ENCODE results near the gene PHF19. TPM values are rescaled to one million over a fixed set of nuclear protein-coding genes. Genes with fewer than 3 reads are reported as not detected.

PHF19 gene
- total RNA-seq, 1 experiment from 2014 or later, result 66.8 TPM

DNA sequence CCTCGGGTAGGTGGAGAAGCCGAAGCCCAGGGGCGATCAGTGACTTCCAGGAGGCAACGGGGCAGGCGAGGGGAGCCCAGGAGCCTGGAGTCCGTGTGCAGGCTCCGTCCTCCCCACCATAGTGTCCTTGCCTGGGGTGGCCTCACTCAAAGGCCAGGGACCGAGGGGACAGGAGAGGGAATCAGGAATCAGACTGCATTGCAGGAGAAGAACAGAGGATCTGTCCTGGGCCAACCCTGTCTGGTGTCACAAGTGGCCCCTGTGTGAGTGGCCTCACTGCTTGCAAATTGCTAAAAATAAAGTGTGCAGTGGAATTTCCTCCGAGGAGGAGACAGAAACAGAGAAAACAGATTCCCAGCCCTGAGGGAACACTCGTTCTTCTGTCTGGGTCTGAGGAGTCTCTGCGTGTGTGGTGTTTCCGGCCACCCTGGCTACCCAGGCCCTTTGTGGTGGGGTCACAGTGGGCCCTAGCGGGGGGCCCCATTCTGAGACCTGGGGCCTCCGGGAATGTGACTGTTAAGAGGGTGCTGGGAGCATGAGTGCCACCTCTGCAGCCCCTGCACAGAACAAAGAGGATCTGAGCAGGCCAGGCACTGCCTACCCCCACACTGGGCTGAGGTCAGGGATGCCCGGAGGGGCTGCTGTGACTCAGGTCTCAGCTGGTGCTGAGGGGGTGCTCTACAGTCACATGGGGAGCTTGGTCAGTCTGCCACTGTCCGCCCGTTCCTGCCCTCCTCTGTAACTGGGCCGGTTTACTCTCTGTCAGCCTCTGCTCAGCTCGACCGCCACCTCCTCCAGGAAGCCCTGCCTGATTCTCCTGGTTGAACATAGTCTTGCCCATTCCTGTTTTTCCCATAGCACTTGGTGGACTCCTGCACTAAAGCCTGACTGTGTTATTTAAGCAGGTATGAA lies 42.2 kb upstream of the PHF19 start:
- Histone ChIP-seq H3K23me2 (ENCODE audit: insufficient read length, low read depth, low read length, poor library complexity, severe bottlenecking) (no peaks in the 10 kb centered on the region), H2BK120ac (ENCODE audit: low read depth, low read length, poor library complexity, severe bottlenecking) (no peak overlapping the region), H3K14ac (ENCODE audit: insufficient read depth, low read length) (0 out of 2 replicates have a peak overlapping the region, but pooled peaks have one; percentile 24), H3K27me3 (ENCODE audit: insufficient read depth, low read length) (no peaks in the 10 kb centered on the region), H2BK5ac (ENCODE audit: insufficient read length, low read length) (no peak overlapping the region), H3K79me1 (ENCODE audit: insufficient read depth, low read depth, low read length, poor library complexity, severe bottlenecking) (no peaks in the 10 kb centered on the region), H4K8ac (replicated peaks; ENCODE audit: insufficient read length, low read depth, low read length) (no peak overlapping the region), H3K4me1 (ENCODE audit: insufficient read depth, low read length) (0 out of 2 replicates have a peak, but pooled peaks cover 3% of the 10 kb centered on the region), H2BK15ac (ENCODE audit: low read depth, low read length) (no peak overlapping the region), H3T11ph (ENCODE audit: low read length) (no peak overlapping the region), H4K91ac (ENCODE audit: insufficient read length, low read depth, low read length) (no peak overlapping the region), H3K4me2 (ENCODE audit: insufficient read depth, insufficient read length, low read length) (no peak overlapping the region), H3K27ac (ENCODE audit: insufficient read length, low read depth, low read length) (no peak overlapping the region), H3K4ac (ENCODE audit: low read depth, low read length) (no peak overlapping the region), H2AK5ac (ENCODE audit: insufficient read length, low read length) (no peak overlapping the region), H3K79me2 (ENCODE audit: insufficient read depth, low read length) (no peaks in the 10 kb centered on the region), H3K9me3 (ENCODE audit: control insufficient read depth, low read depth, low read length) (no peaks in the 10 kb centered on the region), H2AFZ (ENCODE audit: low read length) (no peak overlapping the region), H3K18ac (ENCODE audit: insufficient read length, low read depth, low read length) (no peak overlapping the region), H2BK12ac (ENCODE audit: insufficient read length, low read depth, low read length) (no peak overlapping the region), H4K20me1 (ENCODE audit: control insufficient read depth, insufficient read depth, insufficient read length) (no peaks in the 10 kb centered on the region), H4K5ac (ENCODE audit: insufficient read length, low read depth, low read length) (no peak overlapping the region), H3K9ac (ENCODE audit: extremely low read depth, insufficient read length, low read length) (no peak overlapping the region), H3K56ac (ENCODE audit: insufficient read length, low read depth, low read length) (no peak overlapping the region), H3K23ac (ENCODE audit: insufficient read length, low read depth, low read length) (no peak overlapping the region), H2BK20ac (ENCODE audit: low read depth, low read length, poor library complexity, severe bottlenecking) (no peak overlapping the region)
- Mint-ChIP-seq H3K27me3 (ENCODE audit: low read depth) (no peaks in the 10 kb centered on the region), H3K9me3 (peaks cover 0 to 4% of the 10 kb centered on the region in 2 experiments; a peak in 1 of 5 replicates), H3K36me3 (ENCODE audit: insufficient read depth in 1 of 3, low read depth in 3 of 3) (peaks cover 0 to 6% (median 5%) of the 10 kb centered on the region in 3 experiments; a peak in 3 of 7 replicates), H3K4me1 (peaks cover 29 to 48% of the 10 kb centered on the region in 2 experiments), H3K4me3 (no peak overlapping the region), H3K27ac (peak overlapping the region in 1 of 3 experiments; percentile 20; a peak in 3 of 7 replicates)
- WGBS (ENCODE audit: extremely low coverage, insufficient read length, low lambda C conversion rate), result no CpG with 5 or more reads among the region's 20 CpGs
- TF ChIP-seq, protein P1, sequence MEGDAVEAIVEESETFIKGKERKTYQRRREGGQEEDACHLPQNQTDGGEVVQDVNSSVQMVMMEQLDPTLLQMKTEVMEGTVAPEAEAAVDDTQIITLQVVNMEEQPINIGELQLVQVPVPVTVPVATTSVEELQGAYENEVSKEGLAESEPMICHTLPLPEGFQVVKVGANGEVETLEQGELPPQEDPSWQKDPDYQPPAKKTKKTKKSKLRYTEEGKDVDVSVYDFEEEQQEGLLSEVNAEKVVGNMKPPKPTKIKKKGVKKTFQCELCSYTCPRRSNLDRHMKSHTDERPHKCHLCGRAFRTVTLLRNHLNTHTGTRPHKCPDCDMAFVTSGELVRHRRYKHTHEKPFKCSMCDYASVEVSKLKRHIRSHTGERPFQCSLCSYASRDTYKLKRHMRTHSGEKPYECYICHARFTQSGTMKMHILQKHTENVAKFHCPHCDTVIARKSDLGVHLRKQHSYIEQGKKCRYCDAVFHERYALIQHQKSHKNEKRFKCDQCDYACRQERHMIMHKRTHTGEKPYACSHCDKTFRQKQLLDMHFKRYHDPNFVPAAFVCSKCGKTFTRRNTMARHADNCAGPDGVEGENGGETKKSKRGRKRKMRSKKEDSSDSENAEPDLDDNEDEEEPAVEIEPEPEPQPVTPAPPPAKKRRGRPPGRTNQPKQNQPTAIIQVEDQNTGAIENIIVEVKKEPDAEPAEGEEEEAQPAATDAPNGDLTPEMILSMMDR (conservative IDR thresholded peaks at IDR 0.05), result no peak
- no peak for DNase-seq

All from H9 (cell line).